GM12878 (cell line): ENCODE results near the gene TCF7. TPM values are rescaled to one million over a fixed set of nuclear protein-coding genes. Genes with fewer than 3 reads are reported as not detected.

Experiments used
- BACH1 ChIP-seq: fragments of 450-650 bp; IDR thresholded peaks from 2 replicates; pipeline ENCODE4 v1.6.1; 2017; ENCODE audit warnings: mild to moderate bottlenecking, borderline replicate concordance
- BCL3 ChIP-seq: IDR thresholded peaks from 2 replicates; pipeline ENCODE4 v1.6.1; 2011; ENCODE audit warnings: borderline replicate concordance, low read depth, mild to moderate bottlenecking, moderate library complexity, low read length; ENCODE audit not compliant: insufficient read depth, poor library complexity, severe bottlenecking
- CBX3 ChIP-seq: fragments of 200-600 bp; sonication (generic); IDR thresholded peaks from 2 replicates; pipeline ENCODE4 v1.6.1; 2016; ENCODE audit warnings: low read depth, borderline replicate concordance
- CHD2 ChIP-seq: IDR thresholded peaks from 2 replicates; pipeline ENCODE4 v1.6.1; 2011; ENCODE audit warnings: low read depth, low read length, improper control_type of control experiment, borderline replicate concordance
- FOXK2 ChIP-seq: fragments of 450-650 bp; IDR thresholded peaks from 2 replicates; pipeline ENCODE4 v1.6.1; 2017; ENCODE audit warnings: mild to moderate bottlenecking, moderate library complexity
- IRF3 ChIP-seq: fragments of 450-650 bp; IDR thresholded peaks from 2 replicates; pipeline ENCODE4 v1.6.1; 2014; ENCODE audit warnings: mild to moderate bottlenecking
- KDM1A ChIP-seq: fragments of 200-600 bp; sonication (generic); IDR thresholded peaks from 2 replicates; pipeline ENCODE4 v1.6.1; 2016; ENCODE audit warnings: borderline replicate concordance
- POLR2AphosphoS2 ChIP-seq: IDR thresholded peaks from 2 replicates; pipeline ENCODE4 v1.6.1; 2011; ENCODE audit warnings: low read depth, mild to moderate bottlenecking, low read length, improper control_type of control experiment, moderate library complexity
- TCF7 ChIP-seq: IDR thresholded peaks from 2 replicates; pipeline ENCODE4 v1.6.1; 2014; ENCODE audit warnings: antibody characterized with exemption, borderline replicate concordance
- polyA plus RNA-seq, 11 experiments: library from polyadenylated mRNA; depleted of rRNA in 4 of 11; unstranded in 6 of 11; stranded (reverse) in 5 of 11; fragments of >200 nt; fragmentation: Nextera tagmentation in 4 of 11; fragmentation: Illumina TruSeq in 1 of 11; extraction: Ambion mirVana in 4 of 11; extraction: Trizol in 1 of 11; gene quantifications; 1 replicate in 1 of 11; 2 replicates in 10 of 11; pipeline versions ENCODE4 v1.2.1 to v1.2.3, GENCODE V29; 2011 to 2016; ENCODE audit warnings: inconsistent platforms in 2 of 11, missing spikeins in 2 of 11, low read depth in 1 of 11
- total RNA-seq, 4 experiments: library from RNA; depleted of rRNA in 3 of 4; stranded (reverse); fragments of >200 nt in 3 of 4; fragmentation: Illumina TruSeq in 1 of 4; extraction: Trizol in 1 of 4; gene quantifications; 2 replicates each; pipeline versions ENCODE4 v1.2.1 to v1.2.3, GENCODE V29; 2013 to 2021

The TCF7 gene
- total and polyA plus RNA-seq, 10 of the 15 experiments (the other 5 are each of a cell fraction or from before 2014, with no cell fraction given) = 10.0 to 60.2 (median 23.6) TPM

- TF ChIP-seq BACH1 (no peak; the same call in 1 of the 2 replicates), IRF3 (no peak), POLR2AphosphoS2 (no peak), BCL3 (peak; percentile 60), CBX3 (no peak), FOXK2 (no peak), KDM1A (no peak), CHD2 (no peak), TCF7 (no peak)
- TF ChIP-seq, all 136 proteins: peak for 27
Observed at GRCh38 chr5:134111741-134112647, 2.5 kb upstream of the TCF7 start (continued).
